Stimulated activated CD4-positive, alpha-beta T cell treated with anti-CD3 and anti-CD28 coated beads, Interleukin-12 subunit alpha, Interleukin-12 subunit beta, amount 100 ng/mL, for 48 hours (primary cell): ENCODE results near the gene FEZ2.

Experiments
- DNase-seq, 3 donors: peaks; one replicate each; pipeline ENCODE4 v3.0.0-alpha.2; 2020; ENCODE audit warnings: low read depth in 2 of 3, low spot score in 1 of 3

FEZ2 gene

DNA sequence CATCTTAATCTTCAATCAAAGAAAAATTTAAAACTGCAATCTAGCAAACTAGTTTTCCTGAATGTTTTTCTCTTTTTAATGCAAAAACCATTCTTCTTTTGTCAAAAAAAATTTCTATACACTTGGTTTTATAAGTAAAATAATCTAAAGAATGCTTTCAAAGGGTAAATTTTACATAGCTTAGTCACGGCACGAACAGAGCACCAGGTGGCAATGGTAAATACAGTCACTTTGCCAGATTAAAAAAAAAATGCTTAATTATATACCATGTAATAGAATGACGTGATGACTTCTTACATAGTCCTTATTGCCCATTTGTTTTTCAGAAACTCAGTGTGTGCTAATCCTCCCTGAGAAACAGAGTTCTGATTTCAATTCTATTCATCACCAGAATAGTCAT is 10.4 kb downstream of the FEZ2 start:
- DNase-seq = no peak

DNA sequence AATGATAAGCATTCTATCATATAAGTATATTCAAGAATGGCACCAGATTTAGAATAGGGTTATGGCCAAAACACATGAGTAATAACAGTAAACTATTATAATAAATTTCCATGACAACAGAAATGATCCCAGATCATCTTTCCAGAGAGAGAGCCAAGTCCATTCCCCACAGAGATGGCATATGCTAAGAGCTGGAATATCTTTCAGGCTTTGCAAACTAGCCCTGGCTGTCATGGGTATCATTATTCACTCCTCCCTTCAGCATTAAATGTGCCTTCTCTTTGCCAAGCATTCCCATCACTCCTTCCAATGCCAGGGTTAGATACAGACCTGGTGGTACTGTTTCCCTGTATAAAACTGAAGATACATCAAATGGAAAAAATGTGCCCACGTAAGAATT is 10.9 kb downstream of the FEZ2 start:
- no peak for DNase-seq

DNA sequence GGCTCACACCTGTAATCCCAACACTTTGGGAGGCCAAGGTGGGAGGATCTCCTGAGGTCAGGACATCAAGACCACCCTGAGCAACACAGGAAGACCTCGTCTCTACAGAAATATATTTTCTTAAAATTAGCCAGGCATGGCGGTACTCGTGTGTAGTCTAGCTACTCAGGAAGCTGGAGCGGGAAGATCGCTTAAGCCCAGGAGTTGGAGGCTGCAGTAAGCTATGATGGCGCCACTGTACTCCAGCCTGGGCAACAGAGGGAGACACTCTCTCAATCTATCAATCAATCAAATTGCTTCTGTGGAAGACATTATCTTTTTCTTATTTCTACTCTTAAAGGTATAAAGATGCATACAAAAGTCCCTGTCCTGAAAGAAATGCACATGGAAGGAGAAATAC is 11.3 kb downstream of the FEZ2 start:
- DNase-seq = no peak

DNA sequence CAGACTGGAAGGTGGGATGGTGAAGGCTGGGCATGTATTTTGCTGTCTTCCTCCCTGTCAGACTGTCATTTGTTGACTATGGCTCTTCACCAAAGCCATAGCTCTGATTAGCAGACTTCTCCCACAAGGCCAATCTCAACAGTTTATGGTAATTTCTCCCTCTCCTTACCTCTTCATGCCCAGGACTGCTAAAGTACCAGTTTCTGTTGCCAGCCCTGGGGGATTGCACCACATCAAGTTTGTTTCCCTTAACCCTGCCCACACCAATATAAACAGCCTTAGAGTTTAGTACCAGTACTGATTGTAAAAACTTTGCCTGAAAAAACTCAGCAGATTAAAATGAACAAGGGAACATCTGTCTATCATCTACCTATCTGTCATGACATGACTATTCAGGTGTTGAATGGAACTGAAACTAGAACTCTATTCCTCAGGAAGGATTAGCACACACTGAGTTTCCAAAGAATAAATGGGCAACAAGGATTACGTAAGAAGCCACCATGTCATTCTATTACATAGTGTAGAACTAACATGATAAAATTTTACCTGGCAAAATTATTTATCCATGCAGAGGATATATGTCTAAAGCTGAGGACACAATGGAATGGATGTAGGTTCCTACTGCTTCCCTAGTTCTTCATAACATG is 13.7 kb downstream of the FEZ2 start:
- no peak for DNase-seq

DNA sequence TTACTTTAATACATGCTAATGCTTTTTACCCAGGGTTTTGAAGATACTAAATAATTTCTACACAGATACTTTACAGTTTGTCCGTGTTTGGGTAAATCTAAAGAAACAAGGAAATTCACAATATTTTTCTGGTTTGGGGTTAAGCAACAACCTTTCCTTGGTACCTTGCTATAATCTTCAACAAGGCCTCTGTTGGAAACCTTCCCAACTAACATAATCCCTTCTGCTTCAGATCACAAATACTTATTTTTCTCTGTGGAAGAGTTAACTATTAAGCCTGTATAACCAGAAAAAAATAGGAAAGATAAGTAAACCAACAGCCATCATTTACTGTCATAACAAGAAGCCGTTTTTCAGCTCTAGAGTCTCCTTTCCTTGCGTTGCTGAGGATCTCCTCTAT is 15.0 kb downstream of the FEZ2 start:
- no peak for DNase-seq

DNA sequence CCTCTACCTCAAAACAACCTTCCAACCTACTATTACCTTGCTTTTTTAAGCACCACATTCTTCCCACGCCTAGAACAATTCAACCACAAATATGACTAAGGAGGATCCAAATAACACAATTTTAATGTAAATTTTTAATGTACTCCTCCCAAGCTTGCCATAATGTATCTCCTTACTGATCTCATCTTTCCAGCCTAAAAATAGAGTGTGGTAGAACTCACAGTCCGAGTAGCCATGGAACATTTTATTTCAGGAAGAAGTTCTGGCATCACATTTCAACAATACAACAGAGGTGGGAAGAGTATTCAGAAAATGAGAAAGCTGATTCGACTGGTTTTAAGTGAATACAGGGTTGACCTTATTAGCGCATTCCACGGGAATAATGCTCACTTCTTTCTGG is 15.4 kb downstream of the FEZ2 start:
- no peak for DNase-seq

DNA sequence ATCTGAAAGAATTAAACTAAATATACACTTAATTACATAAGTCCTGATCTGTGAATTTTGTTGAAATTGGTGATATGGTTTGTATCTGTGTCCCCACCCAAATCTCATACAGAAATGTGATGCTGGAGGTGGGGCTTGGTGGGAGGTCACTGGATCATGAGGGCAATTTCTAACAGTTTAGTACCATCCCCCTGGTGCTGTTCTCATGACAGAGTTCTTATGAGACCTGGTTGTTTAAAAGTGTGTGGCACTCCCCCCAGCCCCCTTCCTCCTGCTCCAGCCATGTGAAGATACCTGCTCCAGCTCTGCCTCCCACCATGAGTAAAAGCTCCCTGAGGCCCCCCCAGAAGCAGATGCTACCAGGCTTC is 18.7 kb downstream of the FEZ2 start:
- no peak for DNase-seq

DNA sequence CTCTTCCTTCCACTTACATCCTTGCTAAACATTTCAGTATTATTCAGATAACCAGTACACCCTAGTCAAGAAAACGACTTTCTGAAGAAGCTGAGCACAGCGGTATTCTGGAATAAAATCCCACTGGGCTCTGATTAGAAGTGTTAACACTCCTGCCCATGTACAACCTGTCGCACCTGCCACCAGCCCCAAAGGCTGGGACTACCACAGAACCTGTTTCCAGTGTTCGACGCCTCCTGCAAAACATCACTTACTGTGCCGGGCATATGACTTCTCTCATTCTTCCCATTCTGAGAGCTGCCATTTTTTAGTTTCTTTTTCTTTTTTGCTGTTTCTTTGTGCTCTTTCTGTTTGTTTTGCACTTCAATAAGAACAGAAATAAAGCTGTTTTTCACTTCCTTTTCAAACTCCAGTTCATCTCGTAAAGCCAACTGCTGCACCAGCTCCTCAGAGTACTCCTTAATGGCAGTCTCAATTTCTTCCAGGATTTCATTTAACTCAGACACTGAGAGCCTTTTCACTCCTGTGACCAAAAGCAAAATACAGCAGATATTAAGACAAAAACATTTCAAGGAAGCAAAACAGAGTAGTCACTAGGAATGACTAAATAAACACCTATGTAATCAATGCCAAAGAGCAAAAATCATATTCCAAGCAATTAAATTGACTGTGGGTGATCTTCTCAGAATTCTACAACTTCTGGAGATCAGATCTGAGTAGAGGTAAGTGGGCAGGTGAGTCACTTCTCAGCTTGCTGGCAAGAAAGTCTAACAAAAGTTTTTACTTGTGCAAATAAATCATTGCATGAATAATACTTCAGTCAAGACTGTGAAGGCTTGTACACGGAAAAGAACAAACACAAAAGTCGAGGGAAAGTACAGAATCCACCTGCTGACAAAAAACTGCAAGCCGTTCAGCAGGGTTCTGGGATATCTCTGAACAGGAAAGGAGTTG is 19.3 kb downstream of the FEZ2 start:
- no peak for DNase-seq

DNA sequence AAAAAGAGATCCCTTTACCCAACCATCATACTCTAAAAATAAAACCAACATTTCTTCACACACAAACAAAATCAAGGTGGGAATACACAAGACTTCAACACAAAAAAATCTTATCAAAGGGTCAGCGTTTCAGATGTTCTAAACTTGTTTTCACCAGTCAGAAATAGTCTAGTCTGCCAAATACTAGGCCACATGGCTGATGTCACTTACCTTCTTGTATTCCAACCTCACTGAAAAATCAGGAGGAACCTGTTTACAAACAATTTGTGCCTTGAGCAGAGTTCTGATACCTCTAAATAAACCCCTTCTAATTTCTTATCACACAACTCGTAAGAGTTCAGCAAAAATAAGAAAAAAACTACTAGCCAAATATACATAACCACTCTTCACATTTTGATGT is 20.1 kb downstream of the FEZ2 start:
- no peak for DNase-seq

DNA sequence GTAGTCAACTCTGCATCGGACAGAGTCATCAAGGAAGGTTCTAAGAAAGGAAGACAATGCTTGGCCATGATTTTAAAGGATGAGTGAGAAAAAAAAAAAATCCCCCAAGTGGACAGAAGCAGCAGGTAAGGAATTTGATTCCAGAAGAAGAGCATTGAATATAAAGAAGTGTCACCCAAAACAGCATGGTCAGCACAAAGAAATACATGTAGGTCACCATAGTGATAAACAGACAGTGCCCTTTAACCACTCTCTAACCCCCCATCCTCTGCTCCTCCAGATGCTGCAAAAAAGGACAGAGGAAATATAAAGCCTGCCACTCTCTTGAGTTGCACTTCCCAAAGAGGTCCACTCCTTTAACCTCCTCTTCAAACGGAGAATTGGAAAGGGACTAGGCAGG is 23.4 kb downstream of the FEZ2 start:
- DNase-seq = no peak

DNA sequence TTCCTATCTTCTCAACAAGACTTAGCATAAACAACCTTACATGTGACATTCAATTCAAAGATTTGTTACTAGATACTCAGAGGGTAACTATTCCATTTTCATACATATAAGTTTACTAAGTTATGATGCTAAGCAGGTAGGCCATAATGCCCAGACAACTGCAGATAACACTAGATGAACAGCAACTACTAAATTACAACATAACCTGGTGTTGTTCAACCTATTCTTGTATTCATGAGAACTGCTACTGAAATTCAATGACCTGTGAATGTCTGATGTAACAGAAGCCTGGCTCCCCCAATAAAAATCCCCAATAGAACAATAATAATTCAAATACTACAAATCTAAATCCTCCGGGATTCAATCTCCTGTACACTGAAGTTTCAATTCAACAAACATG is 24.8 kb downstream of the FEZ2 start:
- DNase-seq = no peak

DNA sequence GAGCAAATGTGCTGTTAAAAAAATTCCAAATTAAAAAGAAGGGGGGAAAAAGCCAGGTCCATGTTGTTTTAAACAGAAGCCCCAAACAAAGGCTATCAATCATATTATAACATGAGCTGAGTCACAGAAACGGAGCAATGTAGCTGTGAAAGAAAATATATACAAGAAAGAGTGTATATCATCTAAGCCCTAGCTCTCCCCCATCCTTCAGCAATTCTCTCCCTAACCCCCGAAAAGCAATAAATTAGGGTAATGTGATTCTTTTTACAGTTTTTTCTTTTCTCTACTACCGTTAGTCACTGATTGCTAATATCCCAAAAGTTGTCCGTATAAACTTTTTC is 25.3 kb downstream of the FEZ2 start:
- no peak for DNase-seq

DNA sequence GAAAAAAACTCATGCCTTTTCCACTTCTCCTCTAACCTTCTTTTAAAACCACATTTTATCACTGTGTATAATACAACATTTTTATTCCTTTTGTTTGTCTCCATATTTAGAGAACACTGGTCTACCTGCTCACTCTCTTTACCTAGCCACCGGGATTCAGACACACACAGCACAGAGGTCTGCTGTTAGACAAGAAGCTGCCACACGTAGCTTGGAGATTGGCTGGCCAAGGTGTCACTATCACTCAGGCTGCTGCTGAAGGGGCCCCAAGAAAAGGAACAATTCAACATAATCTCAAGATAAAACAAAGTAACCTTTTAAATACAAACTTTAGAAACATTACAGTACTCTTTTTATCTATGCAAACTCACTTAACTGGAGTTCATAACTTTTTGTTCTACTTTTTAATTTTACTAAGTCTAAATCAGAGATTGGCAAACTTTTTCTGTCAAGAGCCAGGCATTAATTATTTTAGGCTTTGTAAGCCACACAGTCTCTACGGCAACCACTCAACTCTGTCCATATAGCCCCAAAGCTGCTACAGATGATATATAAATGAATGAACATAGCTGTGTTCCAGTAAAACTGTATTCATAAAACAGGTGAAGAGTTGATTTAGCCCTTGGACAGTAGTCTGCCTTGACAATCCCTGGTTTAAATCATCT is 25.8 kb downstream of the FEZ2 start:
- DNase-seq = no peak

DNA sequence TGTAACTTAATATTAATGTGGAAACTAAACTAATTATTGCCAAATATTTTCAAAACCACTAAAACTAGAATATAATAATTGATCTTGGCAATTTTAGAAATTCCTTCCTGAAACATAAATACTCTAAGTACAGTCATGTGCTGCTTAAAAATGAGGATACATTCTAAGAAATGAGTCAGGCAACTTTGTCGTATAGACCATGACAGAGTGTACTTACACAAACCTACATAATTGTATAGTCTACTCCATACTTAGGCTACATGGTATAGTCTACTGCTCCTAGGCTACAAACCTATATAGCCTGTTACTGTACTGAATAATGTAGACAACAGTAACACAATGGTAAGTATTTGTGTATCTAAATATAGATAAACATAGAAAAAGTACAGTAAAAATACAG is 27.6 kb downstream of the FEZ2 start:
- DNase-seq = no peak

DNA sequence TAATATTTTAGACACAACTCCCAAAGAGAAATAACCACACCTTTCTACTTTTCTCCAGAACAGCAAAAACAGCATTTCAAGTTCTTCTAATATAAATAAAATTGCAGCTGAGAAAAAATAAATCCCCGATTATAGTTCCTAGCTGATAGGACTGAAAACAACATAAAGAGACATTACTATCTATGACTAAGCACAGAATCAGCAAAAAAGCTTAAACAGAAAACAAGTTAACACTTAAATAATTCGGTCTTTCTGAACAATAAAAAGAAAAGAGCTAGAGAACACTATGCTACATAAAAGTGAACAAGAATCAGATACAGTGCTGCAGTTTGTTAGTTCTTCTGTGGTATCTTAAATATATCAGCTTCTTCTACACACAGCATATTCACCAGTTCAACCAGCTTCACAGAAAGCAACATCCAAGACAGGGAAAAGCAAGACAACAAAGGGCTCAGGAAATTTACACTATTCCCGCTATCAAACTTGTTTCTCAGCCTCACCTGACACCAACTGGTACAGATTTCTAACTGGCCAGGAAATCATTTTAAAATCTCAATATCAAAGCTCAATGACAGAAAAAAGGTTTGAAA is 28.6 kb downstream of the FEZ2 start:
- no peak for DNase-seq

DNA sequence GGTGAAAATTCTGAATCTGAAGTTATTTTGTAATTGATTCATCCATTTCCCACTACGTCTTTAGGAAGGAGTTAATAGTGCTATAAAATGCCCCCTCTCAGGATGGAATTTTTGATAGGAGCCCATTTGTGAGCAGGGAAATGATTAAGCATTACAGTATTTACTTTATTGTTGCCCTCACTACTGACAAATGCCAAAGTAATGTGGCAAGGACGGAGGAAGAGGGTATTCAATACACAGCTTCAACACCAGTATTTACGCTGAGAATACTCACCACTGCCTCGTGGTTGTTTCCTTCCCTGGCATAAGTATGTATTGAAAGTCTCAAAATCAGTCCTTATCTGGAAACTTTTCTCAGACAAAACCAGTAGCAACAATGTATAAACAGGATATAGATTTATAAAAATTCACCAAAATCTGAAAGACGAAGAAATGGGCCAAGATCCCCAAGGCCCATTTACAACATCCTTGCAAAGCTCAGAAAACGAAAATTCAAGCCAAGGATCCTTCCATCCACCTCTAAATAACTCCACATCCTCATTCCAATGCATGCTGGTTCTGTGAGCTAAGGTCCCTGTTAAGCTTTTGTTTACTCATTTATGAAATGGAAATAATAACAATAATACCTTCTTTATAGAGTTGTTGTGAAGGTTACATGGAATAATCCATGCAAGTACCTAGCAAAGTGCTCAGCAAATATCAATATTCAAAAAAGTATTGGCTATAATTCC is 29.3 kb downstream of the FEZ2 start:
- DNase-seq = no peak

DNA sequence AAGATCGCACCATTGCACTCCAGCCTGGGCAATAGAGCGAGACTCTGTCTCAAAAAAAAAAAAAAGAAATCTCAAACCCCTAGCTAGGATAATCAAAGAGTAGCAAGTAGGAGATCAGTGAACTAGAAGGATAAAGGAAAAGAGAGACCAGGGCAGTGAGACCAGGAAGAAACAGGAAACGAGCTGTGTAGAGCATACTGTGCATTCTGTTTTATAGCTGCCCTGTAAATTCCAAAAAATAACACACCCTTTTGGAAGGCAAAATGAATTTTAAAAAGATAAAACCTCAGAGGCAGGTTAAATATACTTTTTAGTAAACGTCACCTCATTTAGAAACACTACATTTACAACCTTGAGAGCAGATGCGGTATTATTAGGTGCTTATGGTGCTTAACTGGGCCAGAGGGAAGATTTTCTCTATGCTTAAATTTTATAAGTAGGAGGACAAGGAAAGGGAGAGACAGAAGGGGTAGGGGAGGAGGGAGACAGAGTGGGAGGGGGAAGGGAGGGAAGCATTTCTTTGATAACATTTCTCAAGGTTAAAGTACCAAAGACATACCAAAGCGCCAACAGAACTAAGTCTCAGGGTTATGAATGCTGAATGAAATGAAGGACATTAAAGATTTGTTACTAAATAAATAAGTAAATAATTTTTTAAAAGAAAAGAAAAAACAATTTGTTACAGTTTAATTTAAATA is 30.1 kb downstream of the FEZ2 start:
- DNase-seq = no peak

DNA sequence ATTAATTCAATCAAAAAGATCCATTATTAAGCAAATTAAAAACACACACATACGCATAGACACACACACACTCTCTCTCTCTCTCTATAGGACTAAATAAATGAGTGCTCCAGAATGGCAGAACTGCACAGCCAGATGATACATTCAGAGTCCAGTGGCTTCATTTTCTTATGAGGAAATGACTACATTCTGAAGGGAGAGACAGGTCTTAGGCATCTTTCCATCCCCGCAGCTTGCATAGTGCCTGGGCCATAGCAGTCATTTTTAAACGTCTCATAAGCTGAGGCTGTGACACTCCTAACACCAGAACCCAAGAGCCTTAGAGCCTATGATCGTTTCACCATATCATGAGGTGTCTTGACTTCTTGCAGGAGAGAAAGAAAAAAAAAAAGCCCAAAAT is 31.1 kb downstream of the FEZ2 start:
- DNase-seq = no peak

DNA sequence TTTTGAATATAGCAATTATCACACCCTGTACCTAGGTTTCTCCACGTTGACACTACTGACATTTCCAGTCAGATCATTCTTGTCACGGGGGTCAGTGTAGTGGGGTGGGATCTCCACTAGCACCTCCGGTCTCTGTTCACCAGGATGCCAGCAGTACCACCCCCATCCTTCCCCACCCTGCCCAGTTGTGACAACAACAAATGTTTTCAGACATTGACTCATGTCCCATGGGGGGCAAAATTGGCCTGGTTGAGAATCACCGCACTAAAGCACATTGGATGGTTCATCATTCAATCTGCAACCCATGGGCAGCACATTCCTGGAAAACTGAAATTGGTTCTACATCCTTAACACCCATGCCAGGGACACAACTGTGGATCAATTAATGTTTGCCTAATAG is 32.3 kb downstream of the FEZ2 start:
- DNase-seq = no peak

DNA sequence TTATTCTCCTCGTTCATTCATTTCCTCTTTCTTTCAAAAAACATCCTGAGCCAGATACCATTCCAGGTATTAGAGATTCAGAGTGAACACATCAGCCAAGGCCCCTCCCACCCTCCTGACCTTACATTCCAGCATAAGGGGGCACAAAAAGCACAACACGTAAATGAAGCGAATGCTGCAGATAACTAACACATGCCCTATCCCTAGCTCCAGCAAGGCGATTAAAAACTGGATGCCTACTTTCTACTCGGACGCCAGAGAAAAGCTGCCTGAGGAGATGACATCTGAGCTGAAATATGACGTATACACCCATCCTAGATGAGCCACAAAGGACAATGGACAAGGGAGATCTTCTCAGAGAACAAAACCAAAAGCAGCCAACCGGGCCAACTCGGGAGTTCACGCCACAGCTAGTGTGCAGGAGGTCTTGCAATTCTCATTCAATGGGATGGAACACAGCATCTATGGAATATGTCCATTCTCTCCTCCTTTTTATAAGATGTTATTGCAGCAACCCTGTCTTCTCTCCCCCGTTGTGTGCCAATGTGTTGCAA is 33.5 kb downstream of the FEZ2 start:
- no peak for DNase-seq
